Astrocyte (in vitro differentiated cells and primary cell): Measurements from ENCODE around the gene BRAP. TPM values are rescaled to one million over a fixed set of nuclear protein-coding genes. Genes with fewer than 3 reads are reported as not detected.
"Not testable (repeated sequence)": the region's sequence is repeated elsewhere in the genome, so short reads cannot be mapped to it uniquely, and the experiment has no call there.

Experiments used
- DNase-seq: peaks from one replicate; pipeline ENCODE4 v3.0.0-alpha.2; 2010; ENCODE audit warnings: low read depth
- FAIRE-seq: peaks from 2 replicates; lab custom pipeline; 2011; peaks lifted over from hg19 to GRCh38; lab: Jason Lieb, UNC
- H2AFZ ChIP-seq: 2 replicates; pipeline ENCODE4 v1.6.0; 2012; ENCODE audit warnings: low read depth, low read length, inconsistent platforms
- H3K27ac ChIP-seq: 2 replicates; pipeline ENCODE4 v1.5.1; 2011; ENCODE audit warnings: low read depth, low read length, inconsistent platforms
- H3K27me3 ChIP-seq: 2 replicates; pipeline ENCODE4 v1.6.0; 2011; ENCODE audit warnings: low read length, inconsistent platforms; ENCODE audit not compliant: insufficient read depth
- H3K36me3 ChIP-seq: 2 replicates; pipeline ENCODE4 v1.5.1; 2011; ENCODE audit warnings: low read length, inconsistent platforms; ENCODE audit not compliant: insufficient read depth
- H3K4me1 ChIP-seq: 2 replicates; pipeline ENCODE4 v1.5.1; 2011; ENCODE audit warnings: low read length, inconsistent platforms; ENCODE audit not compliant: insufficient read depth
- H3K4me2 ChIP-seq: 2 replicates; pipeline ENCODE4 v1.6.0; 2012; ENCODE audit warnings: low read length, inconsistent platforms
- H3K4me3 ChIP-seq: 2 replicates; pipeline ENCODE4 v1.5.1; 2011; ENCODE audit warnings: low read depth, mild to moderate bottlenecking, low read length, inconsistent platforms; ENCODE audit not compliant: insufficient read depth
- H3K79me2 ChIP-seq: 2 replicates; pipeline ENCODE4 v1.6.0; 2012; ENCODE audit warnings: mild to moderate bottlenecking, low read length, inconsistent platforms; ENCODE audit not compliant: insufficient read depth
- H3K9ac ChIP-seq: 2 replicates; pipeline ENCODE4 v1.6.0; 2012; ENCODE audit warnings: mild to moderate bottlenecking, low read length, inconsistent platforms
- H3K9me3 ChIP-seq: 2 replicates; pipeline ENCODE4 v1.5.1; 2012; ENCODE audit warnings: low read depth, mild to moderate bottlenecking, low read length, inconsistent platforms; ENCODE audit not compliant: insufficient read depth
- H4K20me1 ChIP-seq: 2 replicates; pipeline ENCODE4 v1.6.0; 2012; ENCODE audit warnings: low read length, inconsistent platforms; ENCODE audit not compliant: insufficient read depth
- H3K27ac Mint-ChIP-seq: one replicate; pipeline ENCODE4 v1.8.0; 2021; ENCODE audit warnings: mild to moderate bottlenecking, mixed read lengths; ENCODE audit not compliant: unreplicated experiment
- H3K27me3 Mint-ChIP-seq: one replicate; pipeline ENCODE4 v1.8.0; 2021; ENCODE audit warnings: low read depth, mixed read lengths; ENCODE audit not compliant: unreplicated experiment
- H3K36me3 Mint-ChIP-seq: one replicate; pipeline ENCODE4 v1.8.0; 2021; ENCODE audit warnings: low read depth, mixed read lengths; ENCODE audit not compliant: unreplicated experiment
- H3K4me1 Mint-ChIP-seq: one replicate; pipeline ENCODE4 v1.8.0; 2021; ENCODE audit warnings: low read depth, mixed read lengths; ENCODE audit not compliant: unreplicated experiment
- H3K4me3 Mint-ChIP-seq: one replicate; pipeline ENCODE4 v1.8.0; 2021; ENCODE audit warnings: mild to moderate bottlenecking, moderate library complexity, mixed read lengths; ENCODE audit not compliant: unreplicated experiment
- H3K9me3 Mint-ChIP-seq: one replicate; pipeline ENCODE4 v1.8.0; 2021; ENCODE audit warnings: mild to moderate bottlenecking, mixed read lengths; ENCODE audit not compliant: unreplicated experiment
- CTCF ChIP-seq: IDR thresholded peaks from 2 replicates; pipeline ENCODE4 v1.5.1; 2011; ENCODE audit warnings: low read depth, mild to moderate bottlenecking, inconsistent platforms, low read length, moderate library complexity; ENCODE audit not compliant: insufficient read depth
- EZH2 ChIP-seq: IDR thresholded peaks from 2 replicates; pipeline ENCODE4 v1.6.1; 2012; ENCODE audit warnings: mild to moderate bottlenecking, low read length, inconsistent platforms; ENCODE audit not compliant: insufficient read depth
- total RNA-seq: library from RNA; stranded (reverse); gene quantifications from 2 replicates; pipeline ENCODE4 v1.2.1, GENCODE V29; 2021

Gene BRAP
- total RNA-seq, 1 donor from 2014 or later, result 24.8 TPM

- Mint-ChIP-seq H3K4me1 (no peaks in the 10 kb centered on the region), H3K27ac (no peak overlapping the region), H3K36me3 (peaks cover 2% of the 10 kb centered on the region), H3K9me3 (peaks cover 2% of the 10 kb centered on the region), H3K4me3 (no peak overlapping the region), H3K27me3 (no peaks in the 10 kb centered on the region)
- no peaks in the 10 kb centered on the region for H3K9me3 ChIP-seq
- no peaks in the 10 kb centered on the region for H3K27me3 ChIP-seq
- no peak overlapping the region for H2AFZ ChIP-seq
- FAIRE-seq, result no peak
- no peak overlapping the region for H3K27ac ChIP-seq
- H4K20me1 ChIP-seq, result no peaks in the 10 kb centered on the region
- no peaks in the 10 kb centered on the region for H3K4me1 ChIP-seq
- no peaks in the 10 kb centered on the region for H3K79me2 ChIP-seq
- no peak for TF ChIP-seq EZH2
- no peak for TF ChIP-seq CTCF
- no peaks in the 10 kb centered on the region for H3K36me3 ChIP-seq
- no peak overlapping the region for H3K9ac ChIP-seq
- H3K4me2 ChIP-seq, result no peak overlapping the region
- H3K4me3 ChIP-seq, result no peak overlapping the region
- no peak for DNase-seq
Observed at GRCh38 chr12:111628505-111629260, 57.1 kb downstream of the BRAP start.

GRCh38 chr12:111626230-111626629 is 59.5 kb downstream of the BRAP start:
- H3K4me3 ChIP-seq, result no peak overlapping the region
- Mint-ChIP-seq H3K27ac (no peak overlapping the region), H3K4me3 (no peak overlapping the region), H3K4me1 (no peaks in the 10 kb centered on the region), H3K36me3 (peaks cover 2% of the 10 kb centered on the region), H3K9me3 (peaks cover 2% of the 10 kb centered on the region), H3K27me3 (no peaks in the 10 kb centered on the region)
- H2AFZ ChIP-seq, result no peak overlapping the region
- H3K27me3 ChIP-seq, result no peaks in the 10 kb centered on the region
- H3K4me2 ChIP-seq, result no peak overlapping the region
- H3K36me3 ChIP-seq, result no peaks in the 10 kb centered on the region
- H3K79me2 ChIP-seq, result no peaks in the 10 kb centered on the region
- DNase-seq, result no peak
- no peak for FAIRE-seq
- H3K9me3 ChIP-seq, result no peaks in the 10 kb centered on the region
- H4K20me1 ChIP-seq, result no peaks in the 10 kb centered on the region
- no peak overlapping the region for H3K27ac ChIP-seq
- no peak for TF ChIP-seq EZH2
- TF ChIP-seq CTCF, result no peak
- H3K4me1 ChIP-seq, result no peaks in the 10 kb centered on the region
- no peak overlapping the region for H3K9ac ChIP-seq

- Mint-ChIP-seq H3K4me1 (no peaks in the 10 kb centered on the region), H3K27ac (no peak overlapping the region), H3K27me3 (no peaks in the 10 kb centered on the region), H3K36me3 (peaks cover 2% of the 10 kb centered on the region), H3K9me3 (no peaks in the 10 kb centered on the region), H3K4me3 (no peak overlapping the region)
- Histone ChIP-seq H3K27me3 (no peaks in the 10 kb centered on the region), H3K79me2 (no peaks in the 10 kb centered on the region), H2AFZ (no peak overlapping the region), H3K4me1 (no peaks in the 10 kb centered on the region), H3K4me2 (no peak overlapping the region), H3K9me3 (no peaks in the 10 kb centered on the region), H3K27ac (no peak overlapping the region), H3K36me3 (no peaks in the 10 kb centered on the region), H3K9ac (no peak overlapping the region), H4K20me1 (no peaks in the 10 kb centered on the region), H3K4me3 (no peak overlapping the region)
- no peak for FAIRE-seq
- TF ChIP-seq EZH2 (no peak), CTCF (no peak)
- no peak for DNase-seq
Observed at GRCh38 chr12:111624540-111624939, 61.2 kb downstream of the BRAP start.

GRCh38 chr12:111617841-111618240 is 67.9 kb downstream of the BRAP start:
- H3K4me1 Mint-ChIP-seq, H3K9me3 Mint-ChIP-seq, H3K9me3 ChIP-seq, H3K27ac ChIP-seq, H4K20me1 ChIP-seq, H3K9ac ChIP-seq, FAIRE-seq, H3K27me3 ChIP-seq, H3K79me2 ChIP-seq, H3K27me3 Mint-ChIP-seq, H3K4me3 ChIP-seq, H2AFZ ChIP-seq, H3K27ac Mint-ChIP-seq, H3K4me1 ChIP-seq, H3K36me3 ChIP-seq, DNase-seq, H3K4me2 ChIP-seq, H3K4me3 Mint-ChIP-seq: not testable (repeated sequence)
- peaks cover 13% of the 10 kb centered on the region for H3K36me3 Mint-ChIP-seq
